Mesothelial cell of epicardium (in vitro differentiated cells): ENCODE data around the gene CHP1. TPM values are rescaled to one million over a fixed set of nuclear protein-coding genes. Genes with fewer than 3 reads are reported as not detected.
A peak's percentile ranks its signal among the peaks of the same experiment; 100 is the strongest.

Experiments used
- DNase-seq, 2 experiments: peaks; one replicate each; pipeline ENCODE4 v3.0.0; 2021; ENCODE audit warnings: low spot score in 2 of 2; ENCODE audit not compliant: unreplicated experiment in 2 of 2
- H3K27ac Mint-ChIP-seq: 2 replicates; pipeline ENCODE4 v1.8.0; 2021; ENCODE audit warnings: mixed read lengths
- H3K27me3 Mint-ChIP-seq: 2 replicates; pipeline ENCODE4 v1.8.0; 2021; ENCODE audit warnings: low read depth, mixed read lengths
- H3K36me3 Mint-ChIP-seq: 2 replicates; pipeline ENCODE4 v1.8.0; 2021; ENCODE audit warnings: mixed read lengths
- H3K4me1 Mint-ChIP-seq: 2 replicates; pipeline ENCODE4 v1.8.0; 2021; ENCODE audit warnings: mixed read lengths
- H3K4me3 Mint-ChIP-seq: 2 replicates; pipeline ENCODE4 v1.8.0; 2021; ENCODE audit warnings: mild to moderate bottlenecking, moderate library complexity, mixed read lengths
- H3K9me3 Mint-ChIP-seq: 2 replicates; pipeline ENCODE4 v1.8.0; 2021; ENCODE audit warnings: mixed read lengths
- total RNA-seq: library from RNA; stranded (reverse); gene quantifications from 3 replicates; pipeline ENCODE4 v1.2.1, GENCODE V29; 2021
- TF ChIP-seq, protein P1 (sequence below): fragments of 200-600 bp; sonication (generic); IDR thresholded peaks from one replicate; pipeline ENCODE4 v1.5.0; 2021; ENCODE audit warnings: antibody characterized with exemption; ENCODE audit not compliant: unreplicated experiment

CHP1 gene
- total RNA-seq, 1 donor from 2014 or later, result 51.8 TPM

DNA sequence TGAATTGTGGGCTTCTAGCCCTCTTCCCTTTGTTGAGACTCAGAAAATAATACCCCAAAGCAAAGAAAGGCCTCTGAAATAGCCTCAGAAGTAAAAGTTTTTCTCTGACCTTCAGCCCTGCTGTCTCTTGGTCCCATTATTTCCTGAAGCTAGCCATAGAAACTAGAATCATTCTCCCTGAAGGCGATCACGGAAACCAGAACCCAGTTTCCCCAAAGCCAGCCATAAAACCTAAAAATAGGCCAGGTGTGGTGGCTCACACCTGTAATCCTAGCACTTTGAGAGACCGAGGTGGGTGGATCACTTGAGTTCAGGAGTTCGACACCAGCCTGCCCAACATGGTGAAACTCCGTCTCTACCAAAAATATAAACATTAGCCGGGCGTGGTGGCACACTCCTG lies 27.7 kb upstream of the CHP1 start:
- Mint-ChIP-seq H3K4me1 (peaks cover 2% of the 10 kb centered on the region), H3K4me3 (no peak overlapping the region), H3K36me3 (no peaks in the 10 kb centered on the region), H3K9me3 (no peaks in the 10 kb centered on the region), H3K27me3 (no peaks in the 10 kb centered on the region), H3K27ac (no peak overlapping the region)
- DNase-seq, result no peak
- TF ChIP-seq, protein P1, sequence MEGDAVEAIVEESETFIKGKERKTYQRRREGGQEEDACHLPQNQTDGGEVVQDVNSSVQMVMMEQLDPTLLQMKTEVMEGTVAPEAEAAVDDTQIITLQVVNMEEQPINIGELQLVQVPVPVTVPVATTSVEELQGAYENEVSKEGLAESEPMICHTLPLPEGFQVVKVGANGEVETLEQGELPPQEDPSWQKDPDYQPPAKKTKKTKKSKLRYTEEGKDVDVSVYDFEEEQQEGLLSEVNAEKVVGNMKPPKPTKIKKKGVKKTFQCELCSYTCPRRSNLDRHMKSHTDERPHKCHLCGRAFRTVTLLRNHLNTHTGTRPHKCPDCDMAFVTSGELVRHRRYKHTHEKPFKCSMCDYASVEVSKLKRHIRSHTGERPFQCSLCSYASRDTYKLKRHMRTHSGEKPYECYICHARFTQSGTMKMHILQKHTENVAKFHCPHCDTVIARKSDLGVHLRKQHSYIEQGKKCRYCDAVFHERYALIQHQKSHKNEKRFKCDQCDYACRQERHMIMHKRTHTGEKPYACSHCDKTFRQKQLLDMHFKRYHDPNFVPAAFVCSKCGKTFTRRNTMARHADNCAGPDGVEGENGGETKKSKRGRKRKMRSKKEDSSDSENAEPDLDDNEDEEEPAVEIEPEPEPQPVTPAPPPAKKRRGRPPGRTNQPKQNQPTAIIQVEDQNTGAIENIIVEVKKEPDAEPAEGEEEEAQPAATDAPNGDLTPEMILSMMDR, result no peak

DNA sequence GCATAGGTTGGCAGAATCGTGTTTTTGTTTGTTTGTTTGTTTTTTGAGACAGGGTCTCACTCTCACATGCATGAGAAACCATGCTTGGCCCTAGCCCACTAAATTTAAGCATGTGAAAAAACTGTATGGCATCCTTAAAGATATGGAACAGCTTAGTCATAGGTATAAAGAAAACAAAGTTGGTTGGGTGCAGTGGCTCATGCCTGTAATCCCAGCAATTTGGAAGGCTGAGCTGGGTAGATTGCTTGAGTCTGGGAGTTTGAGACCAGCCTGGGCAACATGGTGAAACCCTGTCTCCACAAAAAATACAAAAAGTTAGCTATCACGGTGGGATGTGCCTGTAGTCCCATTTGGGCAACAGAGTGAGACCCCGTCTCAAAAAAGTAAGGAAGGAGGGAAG lies 25.8 kb upstream of the CHP1 start:
- TF ChIP-seq, protein P1, result no peak
- peaks cover 2% of the 10 kb centered on the region for H3K4me1 Mint-ChIP-seq
- no peak overlapping the region for H3K4me3 Mint-ChIP-seq
- DNase-seq, result no peak
- H3K9me3 Mint-ChIP-seq, result no peaks in the 10 kb centered on the region
- H3K27me3 Mint-ChIP-seq, result no peaks in the 10 kb centered on the region
- H3K36me3 Mint-ChIP-seq, result no peaks in the 10 kb centered on the region
- no peak overlapping the region for H3K27ac Mint-ChIP-seq

DNA sequence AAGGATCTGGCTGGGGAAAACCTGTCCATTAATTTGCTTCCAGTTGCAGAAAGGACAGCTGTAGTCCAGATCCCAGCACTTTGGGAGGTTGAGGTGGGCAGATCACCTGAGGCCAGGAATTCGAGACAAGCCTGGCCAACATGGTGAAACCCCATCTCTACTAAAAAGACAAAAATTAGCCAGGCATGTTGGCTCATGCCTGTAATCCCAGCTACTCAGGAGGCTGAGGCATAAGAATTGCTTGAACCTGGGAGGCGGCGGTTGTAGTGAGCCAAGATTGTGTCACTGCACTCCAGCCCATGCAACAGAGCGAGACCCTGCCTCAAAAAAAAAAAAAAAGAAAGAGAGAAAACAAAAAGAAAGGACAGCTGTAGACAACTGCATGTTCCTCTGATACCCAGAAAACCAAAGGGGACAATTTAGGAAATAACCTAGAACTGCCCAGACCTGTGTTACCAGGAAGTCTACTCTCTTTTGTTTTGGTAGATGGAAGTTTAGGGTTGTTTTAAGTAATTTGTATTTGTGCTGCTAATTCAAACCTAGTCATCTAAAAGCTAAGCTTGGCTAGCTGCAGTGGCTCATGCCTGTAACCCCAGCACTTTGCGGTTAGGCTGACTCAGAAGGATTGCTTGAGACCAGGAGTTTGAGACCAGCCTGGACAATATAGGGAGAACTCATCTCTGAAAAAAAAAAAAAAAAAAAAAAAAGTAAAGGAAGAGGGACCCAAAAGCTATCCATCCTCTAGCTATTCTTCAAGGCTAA lies 23.2 kb upstream of the CHP1 start:
- H3K9me3 Mint-ChIP-seq, result no peaks in the 10 kb centered on the region
- H3K4me1 Mint-ChIP-seq, result peaks cover 2% of the 10 kb centered on the region
- H3K4me3 Mint-ChIP-seq, result no peak overlapping the region
- no peak for DNase-seq
- H3K36me3 Mint-ChIP-seq, result no peaks in the 10 kb centered on the region
- TF ChIP-seq, protein P1, result no peak
- H3K27me3 Mint-ChIP-seq, result peaks cover 4% of the 10 kb centered on the region
- peak overlapping the region; percentile 64 for H3K27ac Mint-ChIP-seq

DNA sequence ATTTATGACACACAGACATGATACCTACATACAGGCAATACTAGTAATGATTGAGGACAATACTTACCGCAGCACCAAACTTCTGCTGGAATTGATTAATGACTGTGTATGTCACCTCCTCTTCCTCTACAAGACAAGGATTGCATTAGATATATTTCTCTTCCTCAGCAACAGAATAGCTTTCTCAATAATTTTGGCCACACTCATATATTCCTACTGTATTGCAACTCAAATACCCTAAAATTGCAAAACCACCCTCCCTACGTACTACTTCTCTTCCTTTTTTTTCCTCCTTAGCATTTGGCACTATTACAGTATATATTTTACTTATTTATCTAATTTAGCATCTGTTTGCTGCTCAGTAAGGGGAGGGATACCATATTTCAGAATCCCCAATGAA lies 15.4 kb upstream of the CHP1 start:
- Mint-ChIP-seq H3K4me1 (no peaks in the 10 kb centered on the region), H3K9me3 (no peaks in the 10 kb centered on the region), H3K27ac (no peak overlapping the region), H3K27me3 (peaks cover 30% of the 10 kb centered on the region), H3K36me3 (no peaks in the 10 kb centered on the region), H3K4me3 (no peak overlapping the region)
- TF ChIP-seq, protein P1, result no peak
- DNase-seq, result no peak

DNA sequence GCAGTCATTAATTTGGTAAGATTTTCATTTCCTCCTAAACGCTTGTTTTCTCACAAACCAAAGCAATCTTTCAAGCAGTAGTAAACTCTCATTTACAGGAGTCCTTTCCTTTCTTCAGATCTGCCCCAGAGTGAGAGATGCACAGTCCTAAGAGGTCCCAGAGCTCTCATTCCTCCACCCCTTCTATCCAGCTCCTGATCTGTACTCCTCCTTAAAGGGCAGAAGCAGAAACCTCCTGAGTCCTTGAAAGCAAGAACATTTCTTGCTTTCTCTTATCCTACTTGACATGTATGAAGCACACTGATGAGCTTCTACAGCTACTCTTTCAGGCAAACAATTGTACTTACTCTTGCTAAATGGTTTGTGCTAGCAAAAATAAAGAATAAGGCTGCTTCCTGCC lies 12.2 kb upstream of the CHP1 start:
- TF ChIP-seq, protein P1, result no peak
- Mint-ChIP-seq H3K4me1 (no peaks in the 10 kb centered on the region), H3K36me3 (no peaks in the 10 kb centered on the region), H3K27ac (no peak overlapping the region), H3K27me3 (peaks cover 29% of the 10 kb centered on the region), H3K4me3 (no peak overlapping the region), H3K9me3 (no peaks in the 10 kb centered on the region)
- no peak for DNase-seq
